Measurements from ENCODE around the gene PTPRN2.
"Not testable (repeated sequence)": the region's sequence is repeated elsewhere in the genome, so short reads cannot be mapped to it uniquely, and the experiment has no call there.

PTPRN2 gene

GRCh38 chr7:157854066-157854891 lies 733.3 kb downstream of the PTPRN2 start:
- no peak for DNase-seq (ENCODE audit: low read depth, low spot score)

- no peak for DNase-seq (ENCODE audit: low read depth, low spot score)
Observed at GRCh38 chr7:157853789-157854065, 733.9 kb downstream of the PTPRN2 start.

- no peak for DNase-seq (ENCODE audit: low read depth, low spot score)
Observed at GRCh38 chr7:157853076-157853788, 734.4 kb downstream of the PTPRN2 start.

- no peak for DNase-seq (ENCODE audit: low read depth, low spot score)
Observed at GRCh38 chr7:157851501-157852067, 736.0 kb downstream of the PTPRN2 start.

GRCh38 chr7:157850481-157851444 lies 736.9 kb downstream of the PTPRN2 start:
- DNase-seq (ENCODE audit: low read depth, low spot score) = no peak

- DNase-seq (ENCODE audit: low read depth, low spot score) = no peak
Observed at GRCh38 chr7:157849726-157850125, 737.9 kb downstream of the PTPRN2 start.

GRCh38 chr7:157849341-157849596 lies 738.4 kb downstream of the PTPRN2 start:
- no peak for DNase-seq (ENCODE audit: low read depth, low spot score)

GRCh38 chr7:157848508-157849340 lies 738.9 kb downstream of the PTPRN2 start:
- DNase-seq (ENCODE audit: low read depth, low spot score) = no peak

- not testable (repeated sequence) for DNase-seq (ENCODE audit: low read depth, low spot score)
Observed at GRCh38 chr7:157847756-157848487, 739.7 kb downstream of the PTPRN2 start.

GRCh38 chr7:157846746-157847145 lies 740.9 kb downstream of the PTPRN2 start:
- DNase-seq (ENCODE audit: low read depth, low spot score) = not testable (repeated sequence)

- no peak for DNase-seq (ENCODE audit: low read depth, low spot score)
Observed at GRCh38 chr7:157846271-157846670, 741.4 kb downstream of the PTPRN2 start.

GRCh38 chr7:157845203-157845835 lies 742.3 kb downstream of the PTPRN2 start:
- DNase-seq (ENCODE audit: low read depth, low spot score) = no peak

- DNase-seq (ENCODE audit: low read depth, low spot score) = no peak
Observed at GRCh38 chr7:157844611-157845010, 743.0 kb downstream of the PTPRN2 start.

- no peak for DNase-seq (ENCODE audit: low read depth, low spot score)
Observed at GRCh38 chr7:157844141-157844540, 743.5 kb downstream of the PTPRN2 start.

- DNase-seq (ENCODE audit: low read depth, low spot score) = no peak
Observed at GRCh38 chr7:157843336-157844140, 744.1 kb downstream of the PTPRN2 start.

- DNase-seq (ENCODE audit: low read depth, low spot score) = no peak
Observed at GRCh38 chr7:157841773-157842370, 745.8 kb downstream of the PTPRN2 start.

- DNase-seq (ENCODE audit: low read depth, low spot score) = no peak
Observed at GRCh38 chr7:157840914-157841772, 746.5 kb downstream of the PTPRN2 start.

All from smooth muscle cell of the brain vasculature (primary cell).